Measurements from ENCODE around the gene OR11A1.

DNA sequence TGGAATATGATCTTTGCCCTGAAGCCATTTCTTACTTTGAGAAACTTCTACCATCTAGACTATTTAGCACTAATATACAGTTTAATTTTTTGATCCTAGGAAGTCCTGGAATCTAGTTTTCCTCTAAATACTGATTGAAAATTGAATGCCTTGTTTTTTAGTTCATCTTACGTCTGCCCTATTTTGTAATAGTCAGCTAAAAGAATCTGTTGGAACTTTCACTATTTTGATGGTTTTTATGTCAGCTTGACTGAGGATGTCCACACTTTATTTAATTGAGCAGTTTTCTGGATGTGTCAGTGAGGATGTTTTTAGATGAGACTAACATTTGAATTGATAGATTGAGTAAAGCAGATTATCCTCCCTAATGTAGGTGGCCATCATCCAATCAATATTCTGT lies 53.1 kb downstream of the OR11A1 start:
- TF ChIP-seq CTCF (IDR thresholded peaks at IDR 0.05), result no peak
- no peak for TF ChIP-seq POLR2A (IDR thresholded peaks at IDR 0.05)

Measured in adrenal gland (tissue), 5 donors.